HG03196 (cell line): ENCODE measurements around the gene GMPR.
"Not testable (repeated sequence)": the region's sequence is repeated elsewhere in the genome, so short reads cannot be mapped to it uniquely, and the experiment has no call there.

Experiments used
- ATAC-seq: cut with Tn5 transposase; IDR thresholded peaks from one replicate; pipeline ENCODE4 v1.9.1; 2021; ENCODE audit not compliant: unreplicated experiment

Gene GMPR

GRCh38 chr6:16244869-16245451 lies 6.6 kb downstream of the GMPR start:
- no peak for ATAC-seq

- no peak for ATAC-seq
Observed at GRCh38 chr6:16248271-16248853, 10.0 kb downstream of the GMPR start.

DNA sequence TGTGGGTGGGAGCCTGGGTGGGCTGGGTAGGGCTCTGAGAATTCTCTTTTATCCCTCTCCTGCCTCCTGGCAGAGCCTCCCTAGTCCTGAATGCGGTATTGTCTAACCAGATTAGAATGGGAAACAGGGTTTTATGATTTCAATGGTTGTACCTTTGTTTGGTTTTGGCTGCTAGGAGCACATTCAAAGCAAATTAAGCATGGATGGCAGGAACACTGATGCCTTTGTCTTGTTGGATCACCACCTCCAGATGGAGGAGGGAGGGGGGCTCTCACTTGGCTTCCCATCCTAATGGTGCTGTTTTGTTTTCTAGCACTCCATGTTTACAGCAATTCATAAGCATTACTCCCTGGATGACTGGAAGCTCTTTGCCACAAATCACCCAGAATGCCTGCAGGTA lies 11.6 kb downstream of the GMPR start:
- ATAC-seq = no peak

GRCh38 chr6:16251706-16252105 lies 13.3 kb downstream of the GMPR start:
- ATAC-seq = no peak

- ATAC-seq = no peak
Observed at GRCh38 chr6:16252686-16253299, 14.4 kb downstream of the GMPR start.

DNA sequence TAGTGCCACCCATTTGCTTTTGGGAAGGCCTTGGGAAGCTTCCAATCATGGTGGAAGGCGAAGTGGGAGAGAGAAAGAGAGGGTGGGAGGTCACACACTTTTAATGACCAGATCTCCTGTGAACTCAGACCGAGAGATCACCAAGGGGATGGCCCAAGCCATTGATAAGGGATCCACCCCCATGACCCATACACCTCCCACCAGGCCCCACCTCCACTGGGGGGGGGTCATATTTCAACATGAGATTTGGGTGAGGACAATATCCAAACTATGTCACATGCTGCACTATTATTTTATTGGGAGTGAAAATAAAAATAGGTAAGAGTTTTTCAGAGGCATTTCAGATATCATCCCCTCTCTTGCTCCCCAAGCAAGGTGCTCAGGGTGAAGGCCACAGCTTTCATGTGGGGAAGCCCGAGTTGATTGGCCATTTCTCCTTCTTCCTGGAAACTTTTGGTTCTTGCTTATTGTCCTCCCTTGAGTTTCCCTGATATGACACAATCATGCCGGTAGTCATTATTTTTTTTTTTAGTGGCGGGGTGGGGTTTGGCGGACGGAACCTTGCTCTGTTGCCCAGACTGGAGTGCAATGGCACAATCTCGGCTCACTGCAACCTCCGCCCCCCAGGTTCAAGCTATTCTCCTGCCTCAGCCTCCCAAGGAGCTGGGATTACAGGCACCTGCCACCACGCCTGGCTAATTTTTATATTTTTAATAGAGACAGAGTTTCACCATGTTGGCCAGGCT lies 15.2 kb downstream of the GMPR start:
- no peak for ATAC-seq

DNA sequence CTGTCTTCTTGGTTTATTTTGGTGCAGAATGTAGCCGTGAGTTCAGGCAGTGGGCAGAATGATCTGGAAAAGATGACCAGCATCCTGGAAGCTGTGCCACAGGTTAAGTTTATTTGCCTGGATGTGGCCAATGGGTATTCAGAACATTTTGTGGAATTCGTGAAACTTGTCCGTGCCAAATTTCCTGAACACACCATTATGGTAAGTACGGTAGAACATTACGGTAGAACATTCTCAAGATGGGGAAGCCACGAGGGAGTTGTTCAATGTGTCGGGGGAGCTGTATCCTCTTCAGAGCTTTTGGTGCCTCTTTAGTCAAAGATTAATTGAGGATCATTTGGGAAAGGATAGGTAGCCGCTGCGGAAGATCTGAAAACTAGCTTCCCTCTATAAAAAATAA lies 16.1 kb downstream of the GMPR start:
- ATAC-seq = no peak

DNA sequence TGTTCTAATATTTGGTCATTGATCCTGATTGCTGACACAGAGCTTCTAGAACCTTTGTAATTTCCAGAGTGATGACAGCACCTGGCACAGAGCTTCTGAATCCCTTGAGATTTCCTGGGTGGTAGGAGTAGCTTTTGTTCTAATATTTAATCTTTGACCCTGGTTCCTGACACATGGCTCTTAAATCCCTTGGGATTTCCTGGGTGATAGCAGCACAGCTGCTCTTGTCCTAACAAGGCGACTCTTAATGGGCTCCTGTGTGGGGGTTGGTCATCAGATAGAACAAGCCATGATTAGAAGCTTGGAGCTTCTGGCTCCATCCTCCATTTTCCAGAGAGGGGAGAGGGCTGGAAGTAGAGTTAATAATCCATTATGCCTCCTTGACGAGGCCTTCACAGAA lies 18.4 kb downstream of the GMPR start:
- ATAC-seq = no peak

DNA sequence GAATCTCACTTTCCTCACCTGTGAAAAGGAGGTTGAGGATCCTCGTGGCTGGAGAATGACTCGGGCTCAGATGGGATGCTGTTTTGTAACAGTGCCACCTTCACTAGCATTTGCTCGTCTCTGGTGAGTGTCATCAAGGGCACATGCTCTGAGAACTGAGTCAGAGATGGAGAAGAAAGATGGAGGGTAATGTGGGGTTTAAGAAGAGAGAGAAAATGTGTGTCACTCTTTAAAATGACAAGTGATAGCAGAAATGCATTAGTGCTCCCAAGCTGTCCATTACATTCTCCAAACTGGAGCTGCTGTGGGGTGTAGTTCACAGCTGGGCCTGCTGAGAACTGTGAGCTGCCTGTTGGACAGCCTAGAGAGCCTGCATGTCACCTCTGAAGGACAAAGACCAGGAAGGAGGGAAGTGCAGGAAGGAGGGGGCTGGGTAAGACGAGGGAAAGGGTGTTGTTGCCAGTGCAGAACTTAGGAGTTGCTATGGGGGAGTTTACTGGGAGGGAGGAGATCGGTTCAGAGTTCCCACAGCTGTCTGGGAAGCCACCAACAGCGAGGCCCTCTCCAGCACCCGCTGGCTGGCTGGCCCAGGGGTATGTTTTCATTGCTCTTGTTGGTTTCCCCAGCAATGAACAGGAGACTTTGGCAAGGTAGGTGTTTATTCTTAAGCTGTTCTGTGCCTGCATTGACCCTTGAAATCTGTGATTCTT lies 19.8 kb downstream of the GMPR start:
- ATAC-seq = no peak

DNA sequence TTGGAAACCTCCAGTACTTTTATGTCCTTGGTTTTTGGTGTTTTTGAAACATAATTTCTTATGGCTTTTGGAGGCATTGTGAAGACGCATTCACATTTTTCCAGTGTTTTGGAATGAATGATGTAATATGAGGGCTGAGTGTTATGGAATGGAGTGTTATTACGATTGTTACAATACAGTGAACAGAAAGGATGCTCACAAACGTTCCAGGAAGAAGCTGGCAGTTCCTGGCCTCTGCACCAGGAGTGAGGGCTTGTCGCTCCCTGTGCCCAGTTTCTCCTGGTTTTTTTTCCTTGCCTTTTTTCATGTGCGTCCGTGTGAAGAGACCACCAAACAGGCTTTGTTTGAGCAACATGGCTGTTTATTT lies 20.3 kb downstream of the GMPR start:
- ATAC-seq = no peak

GRCh38 chr6:16259604-16260003 lies 21.2 kb downstream of the GMPR start:
- not testable (repeated sequence) for ATAC-seq

DNA sequence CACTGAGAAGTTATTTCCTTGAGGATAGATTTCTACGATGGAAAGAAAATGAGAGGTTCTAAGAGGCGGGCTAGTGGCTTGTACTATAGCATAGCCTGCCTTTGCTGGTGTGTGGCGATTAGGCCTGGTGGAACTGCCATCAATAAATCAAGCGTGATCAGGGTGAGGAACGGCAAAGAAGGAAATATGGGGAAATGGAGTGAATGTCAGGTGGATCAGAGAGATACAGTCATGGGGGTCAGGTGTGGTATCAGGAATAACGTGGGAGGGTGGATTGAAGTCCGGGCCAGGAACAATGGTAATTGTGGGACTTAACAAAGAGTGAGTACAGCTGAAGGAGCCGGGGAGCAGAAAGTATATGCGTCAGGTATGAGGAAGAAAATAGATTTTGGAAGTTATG lies 22.2 kb downstream of the GMPR start:
- not testable (repeated sequence) for ATAC-seq

DNA sequence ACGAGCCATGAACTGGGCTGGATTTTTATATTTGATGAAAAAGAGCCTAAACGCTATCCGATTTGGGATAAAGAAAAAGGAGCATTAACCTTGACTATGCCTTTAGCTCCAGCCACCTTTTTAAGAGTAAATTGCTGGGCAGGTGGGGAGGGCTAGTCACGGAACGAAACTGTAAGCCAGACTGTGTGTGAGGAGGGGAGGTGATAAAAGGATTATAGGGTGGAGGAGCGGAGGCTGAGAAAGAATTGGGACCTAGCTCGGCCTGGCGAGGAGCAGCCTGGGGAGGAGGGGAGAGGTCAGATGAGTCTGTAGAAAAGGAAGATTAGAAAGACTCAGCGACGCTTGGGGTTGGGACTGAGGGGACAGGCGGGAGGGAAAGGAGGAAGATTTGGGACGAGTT lies 24.4 kb downstream of the GMPR start:
- not testable (repeated sequence) for ATAC-seq

DNA sequence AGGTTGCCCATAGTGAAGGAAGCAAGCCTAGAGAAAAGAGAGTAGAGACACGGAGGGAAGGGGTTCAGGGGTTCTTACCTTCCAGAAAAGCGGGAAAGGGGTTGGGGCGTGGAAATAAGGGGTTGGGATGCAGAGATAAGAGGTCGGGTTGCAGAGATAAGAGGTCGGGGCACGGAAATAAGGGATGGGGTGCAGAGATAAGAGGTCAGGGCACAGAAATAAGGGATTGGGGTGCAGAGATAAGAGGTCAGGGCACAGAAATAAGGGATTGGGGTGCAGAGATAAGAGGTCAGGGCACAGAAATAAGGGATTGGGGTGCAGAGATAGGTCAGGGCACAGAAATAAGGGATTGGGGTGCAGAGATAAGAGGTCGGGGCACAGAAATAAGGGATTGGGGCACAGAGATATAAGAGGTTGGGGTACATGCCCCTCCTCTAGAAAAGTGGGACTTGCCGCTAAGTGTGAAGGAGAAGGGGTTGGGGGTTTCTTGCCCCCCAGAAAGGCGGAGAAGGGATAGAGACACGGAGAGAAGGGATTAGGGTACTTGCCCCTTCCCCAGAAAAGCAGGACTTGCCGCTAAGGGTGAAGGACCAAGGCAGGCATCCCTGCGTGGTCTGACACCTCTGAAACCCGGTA lies 25.2 kb downstream of the GMPR start:
- not testable (repeated sequence) for ATAC-seq

GRCh38 chr6:16264785-16265184 lies 26.4 kb downstream of the GMPR start:
- no peak for ATAC-seq

DNA sequence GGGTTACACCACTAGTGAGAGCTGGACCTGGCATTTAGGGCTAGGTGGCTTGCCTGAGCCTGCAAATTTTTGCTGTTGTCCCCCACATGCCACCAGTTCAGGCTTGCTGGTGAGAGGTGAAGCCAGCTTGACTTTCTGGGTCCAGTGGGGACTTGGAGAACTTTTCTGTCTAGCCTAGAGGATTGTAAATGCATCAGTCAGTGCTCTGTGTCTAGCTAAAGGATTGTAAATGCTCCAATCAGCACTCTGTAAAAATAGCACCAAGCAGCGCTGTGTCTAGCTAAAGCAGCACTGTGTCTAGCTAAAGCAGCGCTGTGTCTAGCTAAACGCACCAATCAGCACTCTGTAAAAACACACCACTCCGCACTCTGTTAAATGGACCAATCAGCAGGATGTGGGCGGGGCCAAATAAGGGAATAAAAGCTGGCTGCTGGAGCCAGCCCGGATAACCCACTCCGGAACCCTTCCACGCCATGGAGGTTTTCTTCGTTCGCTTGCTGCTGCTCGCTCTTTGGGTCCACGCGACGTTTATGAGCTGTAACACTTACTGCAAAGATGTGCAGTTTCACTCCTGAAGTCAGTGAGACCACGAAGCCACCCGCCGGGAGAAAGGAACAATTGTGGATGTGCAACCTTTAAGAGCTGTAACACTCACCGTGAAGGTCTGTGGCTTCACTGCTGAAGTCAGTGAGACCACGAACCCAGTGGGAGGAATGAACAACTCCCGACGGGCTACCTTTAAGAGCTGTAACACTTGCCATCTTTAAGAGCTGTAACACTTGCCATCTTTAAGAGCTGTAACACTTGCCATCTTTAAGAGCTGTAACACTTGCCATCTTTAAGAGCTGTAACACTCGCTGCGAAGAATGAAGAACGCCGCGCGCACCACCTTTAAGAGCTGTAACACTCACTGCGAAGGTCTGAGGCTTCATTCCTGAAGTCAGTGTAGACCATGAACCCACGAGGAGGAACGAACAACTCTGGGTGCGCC lies 27.3 kb downstream of the GMPR start:
- ATAC-seq = no peak

DNA sequence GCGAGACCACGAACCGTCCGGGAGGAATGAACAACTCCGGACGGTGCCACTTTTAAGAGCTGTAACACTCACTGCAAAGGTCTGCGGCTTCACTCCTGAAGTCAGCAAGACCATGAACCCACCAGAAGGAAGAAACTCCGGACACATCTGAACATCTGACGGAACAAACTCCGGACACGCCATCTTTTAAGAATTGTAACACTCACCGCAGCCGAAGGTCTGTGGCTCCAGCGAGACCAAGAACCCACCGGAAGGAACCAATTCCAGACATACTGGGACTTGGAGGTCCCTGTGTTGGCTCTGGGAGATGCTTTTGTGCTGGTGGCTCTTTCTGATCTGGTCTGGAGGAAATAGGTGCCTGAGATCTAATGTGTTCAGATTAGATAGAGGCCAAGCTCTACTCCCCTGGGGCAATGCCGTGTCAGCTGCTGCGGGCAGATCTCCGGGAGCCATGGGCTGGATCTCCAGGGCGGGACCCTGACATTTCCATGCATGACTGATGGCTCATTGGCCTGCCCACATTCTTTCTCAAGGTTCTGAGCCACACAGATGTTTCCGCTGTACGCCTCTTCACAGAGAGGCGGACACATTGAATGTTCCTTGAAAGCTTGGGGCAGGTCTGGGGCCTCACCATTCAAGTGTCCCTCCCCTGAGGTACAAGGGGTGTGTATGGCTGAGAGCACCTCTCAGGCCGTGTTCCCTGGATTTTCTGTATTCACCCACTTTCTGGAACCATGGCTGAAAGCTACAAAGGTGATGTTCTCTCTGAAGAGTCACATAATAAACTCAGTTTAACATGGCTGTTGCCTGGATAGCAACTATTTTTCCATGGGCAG lies 29.3 kb downstream of the GMPR start:
- no peak for ATAC-seq

GRCh38 chr6:16269442-16270070 lies 31.2 kb downstream of the GMPR start:
- not testable (repeated sequence) for ATAC-seq
